Fibroblast of lung (primary cell): ENCODE data around the gene PRRC2B.

Experiments
- EZH2 ChIP-seq: IDR thresholded peaks from 2 replicates; pipeline ENCODE4 v1.5.1; 2012; ENCODE audit warnings: low read length, control low read depth, mild to moderate bottlenecking; ENCODE audit errors: missing control alignments
- TF ChIP-seq, protein P1 (sequence below), 2 donors: IDR thresholded peaks in 1 of 2; conservative IDR thresholded peaks in 1 of 2; 1 replicate in 1 of 2; 2 replicates in 1 of 2; pipeline ENCODE4 v1.5.1; 2011 to 2012; ENCODE audit warnings: low read length in 2 of 2, control low read depth in 1 of 2, inconsistent platforms in 1 of 2, low read depth in 1 of 2, mild to moderate bottlenecking in 1 of 2

DNA sequence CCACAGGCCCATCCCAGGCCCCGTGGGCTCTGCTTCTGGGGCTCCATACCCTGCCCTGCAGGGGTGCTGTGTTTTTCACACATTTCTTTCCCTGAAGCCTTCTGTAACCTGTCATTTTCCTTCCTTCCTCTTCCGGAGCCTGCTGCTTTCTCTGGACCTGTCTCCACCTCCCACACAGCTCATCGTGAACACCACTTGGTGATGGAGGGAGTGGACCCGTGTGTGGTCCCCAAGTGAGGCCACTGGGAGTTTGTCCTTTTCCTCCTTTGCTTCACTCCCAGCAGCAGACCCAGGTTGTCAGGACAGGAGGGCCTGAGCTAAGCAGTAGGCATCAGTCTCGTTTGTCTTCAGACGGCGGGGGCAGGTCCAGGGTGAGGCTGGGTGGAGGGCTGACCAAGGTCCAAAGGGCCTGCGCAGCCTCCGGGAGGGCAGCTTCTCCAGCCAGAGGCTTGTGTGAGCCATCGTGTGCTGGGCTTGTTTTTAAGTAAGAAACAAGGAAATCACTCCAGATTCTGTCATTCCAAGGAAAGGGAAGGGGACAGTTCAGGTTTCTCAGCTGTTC is 103.0 kb downstream of the PRRC2B start:
- TF ChIP-seq, protein P1, sequence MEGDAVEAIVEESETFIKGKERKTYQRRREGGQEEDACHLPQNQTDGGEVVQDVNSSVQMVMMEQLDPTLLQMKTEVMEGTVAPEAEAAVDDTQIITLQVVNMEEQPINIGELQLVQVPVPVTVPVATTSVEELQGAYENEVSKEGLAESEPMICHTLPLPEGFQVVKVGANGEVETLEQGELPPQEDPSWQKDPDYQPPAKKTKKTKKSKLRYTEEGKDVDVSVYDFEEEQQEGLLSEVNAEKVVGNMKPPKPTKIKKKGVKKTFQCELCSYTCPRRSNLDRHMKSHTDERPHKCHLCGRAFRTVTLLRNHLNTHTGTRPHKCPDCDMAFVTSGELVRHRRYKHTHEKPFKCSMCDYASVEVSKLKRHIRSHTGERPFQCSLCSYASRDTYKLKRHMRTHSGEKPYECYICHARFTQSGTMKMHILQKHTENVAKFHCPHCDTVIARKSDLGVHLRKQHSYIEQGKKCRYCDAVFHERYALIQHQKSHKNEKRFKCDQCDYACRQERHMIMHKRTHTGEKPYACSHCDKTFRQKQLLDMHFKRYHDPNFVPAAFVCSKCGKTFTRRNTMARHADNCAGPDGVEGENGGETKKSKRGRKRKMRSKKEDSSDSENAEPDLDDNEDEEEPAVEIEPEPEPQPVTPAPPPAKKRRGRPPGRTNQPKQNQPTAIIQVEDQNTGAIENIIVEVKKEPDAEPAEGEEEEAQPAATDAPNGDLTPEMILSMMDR (conservative IDR thresholded peaks at IDR 0.05 in 1 of 2, IDR thresholded peaks at IDR 0.05 in 1 of 2; ENCODE audit: low read depth in 1 of 2, low read length in 2 of 2), result no peak
- no peak for TF ChIP-seq EZH2
